GM12878 (cell line): ENCODE measurements around the gene SPAG16. TPM values are rescaled to one million over a fixed set of nuclear protein-coding genes. Genes with fewer than 3 reads are reported as not detected.

Experiments used
- ATAC-seq: fragments of 200-7000 bp; cut with Tn5 transposase; 3 replicates; pipeline ENCODE4 v1.9.1; 2020; ENCODE audit warnings: mild to moderate bottlenecking, moderate library complexity
- BruUV-seq: library from RNA; stranded (reverse); fragments of 400-500 nt; replicated peaks from 2 replicates; lab custom pipeline; 2021; lab: Mats Ljungman, UMichigan
- CTCF ChIA-PET: fragments of 300-600 bp; sonication (Branson Sonifier 250); formaldehyde crosslinking; extraction: SDS; loops from one replicate; lab custom pipeline; 2021; ENCODE audit warnings: inconsistent platforms; lab: Yijun Ruan, JAX
- POLR2A ChIA-PET: fragments of 350-600 bp; formaldehyde crosslinking; extraction: SDS; loops from one replicate; lab custom pipeline; 2021; ENCODE audit warnings: inconsistent platforms; lab: Charles Lee
- RAD21 ChIA-PET: fragments of 300-600 bp; sonication (Branson Sonifier 250); formaldehyde crosslinking; loops from one replicate; lab custom pipeline; 2023; ENCODE audit warnings: antibody characterized with exemption; ENCODE audit not compliant: unreplicated experiment; lab: Charles Lee
- SMC1A ChIA-PET: fragments of 300-600 bp; sonication (Branson Sonifier 250); formaldehyde crosslinking; loops from one replicate; lab custom pipeline; 2023; ENCODE audit not compliant: unreplicated experiment, uncharacterized antibody; lab: Charles Lee
- DNase-seq: peaks from one replicate; pipeline ENCODE4 v3.0.0-alpha.2; 2011; ENCODE audit warnings: low read depth, low spot score
- FAIRE-seq: peaks from 3 replicates; lab custom pipeline; 2011; peaks lifted over from hg19 to GRCh38; lab: Jason Lieb, UNC
- H2AFZ ChIP-seq: 2 replicates; pipeline ENCODE4 v1.6.0; 2011; ENCODE audit warnings: low read depth, low read length, control low read depth; ENCODE audit not compliant: control insufficient read depth
- H3K27ac ChIP-seq: 2 replicates; pipeline ENCODE4 v1.5.1; 2011; ENCODE audit warnings: control low read depth; ENCODE audit not compliant: control insufficient read depth, insufficient read depth
- H3K27me3 ChIP-seq, 2 experiments: replicated peaks in 1 of 2; 2 replicates each; pipeline versions ENCODE4 v1.6.0 to v1.6.1; 2011; ENCODE audit warnings: low read length in 1 of 2; ENCODE audit not compliant: control insufficient read depth in 2 of 2, insufficient read depth in 2 of 2
- H3K36me3 ChIP-seq, 2 experiments: 2 replicates each; pipeline ENCODE4 v1.5.1; 2011; ENCODE audit warnings: low read length in 1 of 2; ENCODE audit not compliant: control insufficient read depth in 2 of 2, insufficient read depth in 2 of 2
- H3K4me1 ChIP-seq: 2 replicates; pipeline ENCODE4 v1.6.1; 2011; ENCODE audit warnings: mild to moderate bottlenecking, low read length, moderate library complexity, mixed read lengths; ENCODE audit not compliant: control insufficient read depth, insufficient read depth
- H3K4me2 ChIP-seq: 2 replicates; pipeline ENCODE4 v1.6.0; 2011; ENCODE audit warnings: control low read depth; ENCODE audit not compliant: control insufficient read depth, insufficient read depth
- H3K4me3 ChIP-seq: fragments of 200-600 bp; sonication (generic); 2 replicates; pipeline ENCODE4 v1.5.1; 2016
- H3K79me2 ChIP-seq: 2 replicates; pipeline ENCODE4 v1.6.0; 2011; ENCODE audit warnings: low read length; ENCODE audit not compliant: control insufficient read depth, insufficient read depth
- H3K9ac ChIP-seq: 2 replicates; pipeline ENCODE4 v1.8.0; 2011; ENCODE audit warnings: low read length, control low read depth, mixed read lengths; ENCODE audit not compliant: control insufficient read depth, insufficient read depth
- H3K9me3 ChIP-seq: replicated peaks from 3 replicates; pipeline ENCODE4 v1.5.1; 2011; ENCODE audit warnings: mild to moderate bottlenecking, low read length; ENCODE audit not compliant: control insufficient read depth, insufficient read depth
- H4K20me1 ChIP-seq: 2 replicates; pipeline ENCODE4 v1.6.0; 2011; ENCODE audit not compliant: control insufficient read depth, insufficient read depth
- CEBPZ ChIP-seq: fragments of 150-350 bp; IDR thresholded peaks from 2 replicates; pipeline ENCODE4 v1.6.1; 2016; ENCODE audit warnings: low read depth, low read length
- EED ChIP-seq: sonication (generic); IDR thresholded peaks from 2 replicates; pipeline ENCODE4 v1.6.1; 2016; ENCODE audit warnings: antibody characterized with exemption, low read depth
- GATAD2B ChIP-seq: fragments of 450-650 bp; conservative IDR thresholded peaks from 2 replicates; pipeline ENCODE4 v1.6.1; 2017; ENCODE audit warnings: low read depth, mild to moderate bottlenecking, moderate library complexity
- NBN ChIP-seq: fragments of 450-650 bp; IDR thresholded peaks from 2 replicates; pipeline ENCODE4 v1.6.1; 2016
- SIX5 ChIP-seq: IDR thresholded peaks from 2 replicates; pipeline ENCODE4 v1.6.1; 2011; ENCODE audit warnings: mild to moderate bottlenecking, low read depth, low read length, moderate library complexity; ENCODE audit not compliant: severe bottlenecking
- STAT1 ChIP-seq: fragments of 450-650 bp; conservative IDR thresholded peaks from 2 replicates; pipeline ENCODE4 v1.6.1; 2014; ENCODE audit warnings: antibody characterized with exemption, mild to moderate bottlenecking
- TARDBP ChIP-seq: IDR thresholded peaks from 2 replicates; pipeline ENCODE4 v1.6.1; 2016; ENCODE audit warnings: borderline replicate concordance
- YY1 ChIP-seq: IDR thresholded peaks from 2 replicates; pipeline ENCODE4 v1.6.1; 2011; ENCODE audit warnings: low read depth, mild to moderate bottlenecking, low read length
- ZSCAN29 ChIP-seq: fragments of 450-650 bp; IDR thresholded peaks from 2 replicates; pipeline ENCODE4 v1.6.1; 2017; ENCODE audit warnings: mild to moderate bottlenecking, moderate library complexity
- WGBS: methylation state at CpG from one replicate; pipeline ENCODE4 v1.1.6; 2016; ENCODE audit warnings: low lambda C conversion rate; ENCODE audit not compliant: insufficient replicate concordance, insufficient coverage; ENCODE audit errors: missing lambda C conversion rate; 5-methylcytosine and 5-hydroxymethylcytosine counted together
- in situ Hi-C: fragments of 300-500 bp; cut with MboI; formaldehyde crosslinking; loops from 9 replicates; pipeline ENCODE4 v1.14.3; 2018; ENCODE audit warnings: mixed read lengths
- intact Hi-C: fragments of 100-400 bp; cut with micrococcal nuclease; formaldehyde crosslinking; loops from one replicate; pipeline ENCODE4 v1.14.2; 2022; ENCODE audit not compliant: unreplicated experiment
- polyA plus RNA-seq, 11 experiments: library from polyadenylated mRNA; depleted of rRNA in 4 of 11; unstranded in 6 of 11; stranded (reverse) in 5 of 11; fragments of >200 nt; fragmentation: Nextera tagmentation in 4 of 11; fragmentation: Illumina TruSeq in 1 of 11; extraction: Ambion mirVana in 4 of 11; extraction: Trizol in 1 of 11; gene quantifications; 1 replicate in 1 of 11; 2 replicates in 10 of 11; pipeline versions ENCODE4 v1.2.1 to v1.2.3, GENCODE V29; 2011 to 2016; ENCODE audit warnings: inconsistent platforms in 2 of 11, missing spikeins in 2 of 11, low read depth in 1 of 11
- total RNA-seq, 4 experiments: library from RNA; depleted of rRNA in 3 of 4; stranded (reverse); fragments of >200 nt in 3 of 4; fragmentation: Illumina TruSeq in 1 of 4; extraction: Trizol in 1 of 4; gene quantifications; 2 replicates each; pipeline versions ENCODE4 v1.2.1 to v1.2.3, GENCODE V29; 2013 to 2021
- TF ChIP-seq, protein P1 (sequence below): fragments of 450-650 bp; IDR thresholded peaks from 2 replicates; pipeline ENCODE4 v1.6.1; 2017; ENCODE audit warnings: borderline replicate concordance
- TF ChIP-seq, protein P2 (sequence below): IDR thresholded peaks from 2 replicates; pipeline ENCODE4 v1.6.1; 2011; ENCODE audit warnings: low read depth, low read length, improper control_type of control experiment, borderline replicate concordance

Gene SPAG16
- total and polyA plus RNA-seq, 10 of the 15 experiments (the other 5 are each of a cell fraction or from before 2014, with no cell fraction given) = 6.0 to 25.0 (median 15.2) TPM

- no peak for TF ChIP-seq CEBPZ
- TF ChIP-seq GATAD2B = no peak
- TF ChIP-seq, protein P1, sequence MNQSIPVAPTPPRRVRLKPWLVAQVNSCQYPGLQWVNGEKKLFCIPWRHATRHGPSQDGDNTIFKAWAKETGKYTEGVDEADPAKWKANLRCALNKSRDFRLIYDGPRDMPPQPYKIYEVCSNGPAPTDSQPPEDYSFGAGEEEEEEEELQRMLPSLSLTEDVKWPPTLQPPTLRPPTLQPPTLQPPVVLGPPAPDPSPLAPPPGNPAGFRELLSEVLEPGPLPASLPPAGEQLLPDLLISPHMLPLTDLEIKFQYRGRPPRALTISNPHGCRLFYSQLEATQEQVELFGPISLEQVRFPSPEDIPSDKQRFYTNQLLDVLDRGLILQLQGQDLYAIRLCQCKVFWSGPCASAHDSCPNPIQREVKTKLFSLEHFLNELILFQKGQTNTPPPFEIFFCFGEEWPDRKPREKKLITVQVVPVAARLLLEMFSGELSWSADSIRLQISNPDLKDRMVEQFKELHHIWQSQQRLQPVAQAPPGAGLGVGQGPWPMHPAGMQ = no peak
- TF ChIP-seq YY1 = no peak
- TF ChIP-seq ZSCAN29 = no peak
Observed at GRCh38 chr2:213566846-213567245, 282.6 kb downstream of the SPAG16 start (continued).

- H3K79me2 ChIP-seq = no peaks in the 10 kb centered on the region
- H3K9ac ChIP-seq = no peak overlapping the region
- POLR2A ChIA-PET = no interaction called here
- no peak for DNase-seq
- in situ Hi-C loops = no loop called here
- 67% methylated on average over 1 of the region's 1 CpG for WGBS
- no peak overlapping the region for H3K4me2 ChIP-seq
- no peaks in the 10 kb centered on the region for H3K9me3 ChIP-seq
- no peaks in the 10 kb centered on the region for H4K20me1 ChIP-seq
- intact Hi-C loops = no loop called here
- H2AFZ ChIP-seq = no peak overlapping the region
- no peaks in the 10 kb centered on the region for H3K4me1 ChIP-seq
- H3K27ac ChIP-seq = no peak overlapping the region
- FAIRE-seq = no peak
- CTCF ChIA-PET = no interaction called here
- H3K36me3 ChIP-seq = no peaks in the 10 kb centered on the region
- no peak overlapping the region for H3K4me3 ChIP-seq
- BruUV-seq = no TSS peak
- H3K27me3 ChIP-seq = no peaks in the 10 kb centered on the region
- RAD21 ChIA-PET = no interaction called here
- SMC1A ChIA-PET = no interaction called here
- no peak for ATAC-seq
- no peak for TF ChIP-seq NBN
- no peak for TF ChIP-seq ZSCAN29
- TF ChIP-seq EED = no peak
- TF ChIP-seq CEBPZ = no peak
- TF ChIP-seq, protein P2, sequence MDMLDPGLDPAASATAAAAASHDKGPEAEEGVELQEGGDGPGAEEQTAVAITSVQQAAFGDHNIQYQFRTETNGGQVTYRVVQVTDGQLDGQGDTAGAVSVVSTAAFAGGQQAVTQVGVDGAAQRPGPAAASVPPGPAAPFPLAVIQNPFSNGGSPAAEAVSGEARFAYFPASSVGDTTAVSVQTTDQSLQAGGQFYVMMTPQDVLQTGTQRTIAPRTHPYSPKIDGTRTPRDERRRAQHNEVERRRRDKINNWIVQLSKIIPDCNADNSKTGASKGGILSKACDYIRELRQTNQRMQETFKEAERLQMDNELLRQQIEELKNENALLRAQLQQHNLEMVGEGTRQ = no peak
- TF ChIP-seq SIX5 = no peak
- no peak for TF ChIP-seq TARDBP
- no peak for TF ChIP-seq STAT1
Observed at GRCh38 chr2:213609570-213610170, 325.4 kb downstream of the SPAG16 start.
